ENCODE data around the gene MGLL. TPM values are rescaled to one million over a fixed set of nuclear protein-coding genes. Genes with fewer than 3 reads are reported as not detected.

Gene MGLL
- total RNA-seq, 6 experiments from 2014 or later, result 97.0 to 168 (median 115) TPM

- H3K36me3 ChIP-seq, result peaks cover 0 to 6% (median 0%) of the 10 kb centered on the region in 4 donors
- DNase-seq (no peak), ATAC-seq (peak in 2 of 4 donors; percentile 13 to 14)
- intact Hi-C loops (cut with DNase I), result no loop called here
- H3K27ac ChIP-seq, result no peak overlapping the region
- H3K9me3 ChIP-seq, result no peaks in the 10 kb centered on the region
- TF ChIP-seq POLR2A (IDR thresholded peaks at IDR 0.05) (no peak), CTCF (IDR thresholded peaks at IDR 0.05) (no peak)
- no peaks in the 10 kb centered on the region for H3K27me3 ChIP-seq
- WGBS (ENCODE audit: insufficient coverage, low coverage, low lambda C conversion rate, missing lambda C conversion rate), result 49% methylated on average over 10 of the region's 16 CpGs
- peaks cover 0 to 11% (median 5%) of the 10 kb centered on the region in 4 donors for H3K4me1 ChIP-seq
- no peak overlapping the region for H3K4me3 ChIP-seq
Measured at GRCh38 chr3:127747751-127748521, 74.4 kb downstream of the MGLL start.

GRCh38 chr3:127747066-127747465 lies 75.2 kb downstream of the MGLL start:
- Histone ChIP-seq H3K4me3 (no peak overlapping the region), H3K27ac (no peak overlapping the region), H3K36me3 (peaks cover 0 to 6% (median 0%) of the 10 kb centered on the region in 4 donors), H3K9me3 (no peaks in the 10 kb centered on the region), H3K4me1 (peaks cover 0 to 11% (median 5%) of the 10 kb centered on the region in 4 donors), H3K27me3 (no peaks in the 10 kb centered on the region)
- whole genome bisulfite sequencing (ENCODE audit: insufficient coverage, low coverage, low lambda C conversion rate, missing lambda C conversion rate), result 100% methylated on average over 1 of the region's 1 CpG
- TF ChIP-seq CTCF (IDR thresholded peaks at IDR 0.05), result no peak
- no peak for TF ChIP-seq POLR2A (IDR thresholded peaks at IDR 0.05)
- ATAC-seq (no peak), DNase-seq (no peak)
- intact Hi-C loops (cut with DNase I), result no loop called here

GRCh38 chr3:127746400-127747057 lies 75.8 kb downstream of the MGLL start:
- no peak for DNase-seq
- ATAC-seq, result peak in 1 of 4 donors; percentile 24
- intact Hi-C loops (cut with DNase I), result no loop called here
- Histone ChIP-seq H3K4me3 (no peak overlapping the region), H3K9me3 (no peaks in the 10 kb centered on the region), H3K27ac (no peak overlapping the region), H3K4me1 (peaks cover 0 to 11% (median 5%) of the 10 kb centered on the region in 4 donors), H3K36me3 (peaks cover 0 to 6% (median 0%) of the 10 kb centered on the region in 4 donors), H3K27me3 (no peaks in the 10 kb centered on the region)
- WGBS (ENCODE audit: insufficient coverage, low coverage, low lambda C conversion rate, missing lambda C conversion rate), result 74% methylated on average over 9 of the region's 10 CpGs
- TF ChIP-seq POLR2A (IDR thresholded peaks at IDR 0.05), result no peak
- TF ChIP-seq CTCF (IDR thresholded peaks at IDR 0.05), result no peak

- Histone ChIP-seq H3K27ac (no peak overlapping the region), H3K27me3 (no peaks in the 10 kb centered on the region), H3K9me3 (no peaks in the 10 kb centered on the region), H3K36me3 (peaks cover 0 to 6% (median 0%) of the 10 kb centered on the region in 4 donors), H3K4me1 (peaks cover 0 to 11% (median 5%) of the 10 kb centered on the region in 4 donors), H3K4me3 (no peak overlapping the region)
- ATAC-seq, result no peak
- WGBS (ENCODE audit: insufficient coverage, low coverage, low lambda C conversion rate, missing lambda C conversion rate), result 83% methylated on average over 10 of the region's 11 CpGs
- DNase-seq, result no peak
- TF ChIP-seq POLR2A (IDR thresholded peaks at IDR 0.05) (no peak), CTCF (IDR thresholded peaks at IDR 0.05) (no peak)
- intact Hi-C loops (cut with DNase I), result no loop called here
Measured at GRCh38 chr3:127745656-127746399, 76.5 kb downstream of the MGLL start.

Measured in right lobe of liver (tissue), 6 donors.